CD4-positive, CD25-positive, alpha-beta regulatory T cell (primary cell): ENCODE results near the gene CEP89. TPM values are rescaled to one million over a fixed set of nuclear protein-coding genes. Genes with fewer than 3 reads are reported as not detected.
"Not testable (repeated sequence)": the region's sequence is repeated elsewhere in the genome, so short reads cannot be mapped to it uniquely, and the experiment has no call there.

Source experiments
- ATAC-seq, 2 donors: fragments of 150-1000 bp; cut with Tn5 transposase; one replicate each; pipeline ENCODE4 v1.10.0; 2021; ENCODE audit warnings: low read depth in 2 of 2, moderate number of reproducible peaks in 2 of 2, moderate library complexity in 1 of 2
- DNase-seq, 3 donors: peaks; one replicate each; pipeline versions ENCODE4 v3.0.0 to v3.0.0-alpha.2; 2012 to 2022; ENCODE audit warnings: mixed read lengths in 1 of 3
- H3K27ac ChIP-seq: one replicate; pipeline ENCODE4 v1.7.0; 2013; ENCODE audit warnings: mild to moderate bottlenecking, low read length; ENCODE audit not compliant: insufficient read depth, poor library complexity, severe bottlenecking
- H3K27me3 ChIP-seq: one replicate; pipeline ENCODE4 v1.7.0; 2013; ENCODE audit warnings: low read length; ENCODE audit not compliant: control insufficient read depth, insufficient read depth
- H3K36me3 ChIP-seq: one replicate; pipeline ENCODE4 v1.7.0; 2013; ENCODE audit warnings: mild to moderate bottlenecking, low read length, moderate library complexity; ENCODE audit not compliant: control insufficient read depth, insufficient read depth
- H3K4me1 ChIP-seq: 2 replicates; pipeline ENCODE4 v1.7.0; 2013; ENCODE audit warnings: mild to moderate bottlenecking, low read length; ENCODE audit not compliant: insufficient read depth, control insufficient read depth, poor library complexity, severe bottlenecking
- H3K4me3 ChIP-seq: one replicate; pipeline ENCODE4 v1.7.0; 2013; ENCODE audit warnings: low read depth, mild to moderate bottlenecking, low read length, moderate library complexity
- H3K9me3 ChIP-seq, 2 experiments: 1 replicate in 1 of 2; 2 replicates in 1 of 2; pipeline ENCODE4 v1.7.0; 2013; ENCODE audit warnings: low read length in 2 of 2, mild to moderate bottlenecking in 1 of 2, moderate library complexity in 1 of 2; ENCODE audit not compliant: control insufficient read depth in 2 of 2
- H3K27ac Mint-ChIP-seq, 3 donors: one replicate each; pipeline ENCODE4 v1.8.0; 2020 to 2022; ENCODE audit warnings: mild to moderate bottlenecking in 3 of 3, mixed read lengths in 3 of 3, moderate library complexity in 2 of 3
- H3K27me3 Mint-ChIP-seq: one replicate; pipeline ENCODE4 v1.8.0; 2022; ENCODE audit warnings: mild to moderate bottlenecking, mixed read lengths
- H3K36me3 Mint-ChIP-seq: one replicate; pipeline ENCODE4 v1.8.0; 2020; ENCODE audit warnings: mixed read lengths
- H3K4me1 Mint-ChIP-seq, 4 donors: one replicate each; pipeline ENCODE4 v1.8.0; 2020 to 2022; ENCODE audit warnings: mixed read lengths in 4 of 4, mild to moderate bottlenecking in 1 of 4
- H3K4me3 Mint-ChIP-seq, 4 donors: one replicate each; pipeline ENCODE4 v1.8.0; 2020 to 2022; ENCODE audit warnings: mild to moderate bottlenecking in 4 of 4, mixed read lengths in 4 of 4, moderate library complexity in 3 of 4
- H3K9me3 Mint-ChIP-seq, 7 donors: one replicate each; pipeline ENCODE4 v1.8.0; 2020 to 2022; ENCODE audit warnings: mixed read lengths in 7 of 7, mild to moderate bottlenecking in 3 of 7, moderate library complexity in 2 of 7
- polyA plus RNA-seq, 4 donors: library from polyadenylated mRNA; unstranded; fragments of 300-500 nt; fragmentation: Illumina TruSeq; gene quantifications; one replicate each; pipeline ENCODE4 v1.2.3, GENCODE V29; 2021
- total RNA-seq: library from RNA; stranded (reverse); gene quantifications from one replicate; pipeline ENCODE4 v1.2.3, GENCODE V29; 2022

Gene CEP89
- total and polyA plus RNA-seq, 5 donors from 2014 or later: 8.7 to 11.3 (median 10.2) TPM

- H3K27me3 Mint-ChIP-seq, ATAC-seq: not testable (repeated sequence)
- H3K36me3 Mint-ChIP-seq: peaks cover 11% of the 10 kb centered on the region
These were observed 114.9 kb downstream of the CEP89 start for GRCh38 chr19:32856818-32857217.

DNA sequence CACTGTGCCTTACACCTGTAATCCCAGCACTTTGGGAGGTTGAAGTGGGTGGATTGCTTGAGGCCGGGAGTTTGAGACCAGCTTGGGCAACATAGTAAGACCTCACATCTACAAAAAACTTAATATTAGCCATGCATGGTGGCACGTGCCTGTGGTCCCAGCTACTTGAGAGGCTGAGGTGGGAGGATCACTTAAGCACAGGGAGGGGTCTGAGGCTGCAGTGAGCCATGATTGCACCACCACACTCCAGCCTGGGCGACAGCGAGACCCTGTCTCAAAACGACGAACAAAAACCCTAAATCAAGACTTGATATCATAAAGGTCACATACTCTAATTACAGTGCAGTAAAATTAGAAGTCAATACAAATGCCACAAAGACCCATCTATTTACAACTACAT lies 119.5 kb downstream of the CEP89 start:
- H3K9me3 Mint-ChIP-seq: peaks cover 0 to 6% (median 0%) of the 10 kb centered on the region in 7 donors
- H3K9me3 ChIP-seq: no peaks in the 10 kb centered on the region
- H3K27ac ChIP-seq: no peak overlapping the region
- H3K4me1 ChIP-seq: no peaks in the 10 kb centered on the region
- no peak overlapping the region for H3K4me3 Mint-ChIP-seq
- no peak for ATAC-seq
- H3K27ac Mint-ChIP-seq: no peak overlapping the region
- H3K36me3 ChIP-seq: no peaks in the 10 kb centered on the region
- no peak overlapping the region for H3K4me3 ChIP-seq
- no peak for DNase-seq
- peaks cover 0 to 3% (median under 1%) of the 10 kb centered on the region in 4 donors for H3K4me1 Mint-ChIP-seq
- H3K27me3 ChIP-seq: no peaks in the 10 kb centered on the region
- H3K27me3 Mint-ChIP-seq: no peaks in the 10 kb centered on the region
- peaks cover 7% of the 10 kb centered on the region for H3K36me3 Mint-ChIP-seq

More at GRCh38 chr19:32856818-32857217, 114.9 kb downstream of the CEP89 start:
- not testable (repeated sequence) for H3K36me3 ChIP-seq, H3K9me3 Mint-ChIP-seq, H3K27me3 ChIP-seq, H3K9me3 ChIP-seq, H3K4me1 ChIP-seq, H3K4me3 Mint-ChIP-seq, H3K27ac ChIP-seq, H3K4me3 ChIP-seq, H3K27ac Mint-ChIP-seq, DNase-seq, H3K4me1 Mint-ChIP-seq

DNA sequence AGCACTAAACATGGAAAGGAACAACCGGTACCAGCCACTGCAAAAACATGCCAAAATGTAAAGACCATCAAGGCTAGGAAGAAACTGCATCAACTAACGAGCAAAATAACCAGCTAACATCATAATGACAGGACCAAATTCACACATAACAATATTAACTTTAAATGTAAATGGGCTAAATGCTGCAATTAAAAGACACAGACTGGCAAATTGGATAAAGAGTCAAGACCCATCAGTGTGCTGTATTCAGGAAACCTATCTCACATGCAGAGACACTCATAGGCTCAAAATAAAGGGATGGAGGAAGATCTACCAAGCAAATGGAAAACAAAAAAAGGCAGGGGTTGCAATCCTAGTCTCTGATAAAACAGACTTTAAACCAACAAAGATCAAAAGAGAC lies 123.7 kb downstream of the CEP89 start:
- not testable (repeated sequence) for ATAC-seq, H3K27me3 Mint-ChIP-seq, DNase-seq

GRCh38 chr19:32843716-32844245 lies 128.0 kb downstream of the CEP89 start:
- H3K4me3 Mint-ChIP-seq: peak overlapping the region in 1 of 4 donors; percentile 21
- H3K27ac Mint-ChIP-seq: no peak overlapping the region
- DNase-seq: no peak
- H3K4me1 ChIP-seq: no peaks in the 10 kb centered on the region
- H3K27me3 ChIP-seq: no peaks in the 10 kb centered on the region
- peaks cover 5 to 11% of the 10 kb centered on the region in 2 experiments for H3K9me3 ChIP-seq
- H3K4me1 Mint-ChIP-seq: peaks cover 0 to 28% (median 10%) of the 10 kb centered on the region in 4 donors
- H3K27me3 Mint-ChIP-seq: no peaks in the 10 kb centered on the region
- no peaks in the 10 kb centered on the region for H3K36me3 Mint-ChIP-seq
- H3K9me3 Mint-ChIP-seq: peaks cover 0 to 23% (median 4%) of the 10 kb centered on the region in 7 donors
- no peak for ATAC-seq
- no peak overlapping the region for H3K27ac ChIP-seq
- no peaks in the 10 kb centered on the region for H3K36me3 ChIP-seq
- no peak overlapping the region for H3K4me3 ChIP-seq

More for the DNA sequence above, 123.7 kb downstream of the CEP89 start:
- H3K4me1 Mint-ChIP-seq: peaks cover 0 to 24% (median 6%) of the 10 kb centered on the region in 4 donors
- H3K9me3 Mint-ChIP-seq, H3K9me3 ChIP-seq, H3K27me3 ChIP-seq, H3K4me1 ChIP-seq, H3K27ac Mint-ChIP-seq, H3K27ac ChIP-seq, H3K36me3 Mint-ChIP-seq, H3K4me3 ChIP-seq, H3K4me3 Mint-ChIP-seq, H3K36me3 ChIP-seq: not testable (repeated sequence)

DNA sequence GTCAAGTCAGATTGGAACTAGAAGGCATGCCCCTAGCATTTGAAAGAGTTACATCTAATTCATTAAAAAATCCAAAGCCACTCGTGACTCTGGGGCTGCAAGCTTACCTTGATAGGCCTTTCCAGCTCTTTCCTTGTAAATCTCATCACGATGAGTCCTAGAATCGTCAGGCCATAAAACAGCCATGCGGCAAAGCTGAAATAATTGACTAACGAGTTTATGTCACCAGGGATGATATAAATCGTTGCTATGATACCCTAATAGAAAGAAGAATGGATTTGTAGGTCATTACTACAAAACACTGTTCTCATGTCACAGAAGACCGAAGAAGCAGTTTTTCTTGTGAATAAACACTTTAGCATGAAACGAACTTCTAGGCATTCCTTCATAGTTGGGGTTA lies 129.7 kb downstream of the CEP89 start:
- Mint-ChIP-seq H3K27ac (no peak overlapping the region), H3K4me1 (peaks cover 0 to 28% (median 14%) of the 10 kb centered on the region in 4 donors), H3K27me3 (no peaks in the 10 kb centered on the region), H3K36me3 (no peaks in the 10 kb centered on the region), H3K4me3 (no peak overlapping the region), H3K9me3 (peaks cover 0 to 17% (median 3%) of the 10 kb centered on the region in 7 donors)
- Histone ChIP-seq H3K4me1 (no peaks in the 10 kb centered on the region), H3K4me3 (no peak overlapping the region), H3K27me3 (no peaks in the 10 kb centered on the region), H3K9me3 (peaks cover 5 to 12% of the 10 kb centered on the region in 2 experiments), H3K27ac (no peak overlapping the region), H3K36me3 (no peaks in the 10 kb centered on the region)
- DNase-seq (no peak), ATAC-seq (no peak)

DNA sequence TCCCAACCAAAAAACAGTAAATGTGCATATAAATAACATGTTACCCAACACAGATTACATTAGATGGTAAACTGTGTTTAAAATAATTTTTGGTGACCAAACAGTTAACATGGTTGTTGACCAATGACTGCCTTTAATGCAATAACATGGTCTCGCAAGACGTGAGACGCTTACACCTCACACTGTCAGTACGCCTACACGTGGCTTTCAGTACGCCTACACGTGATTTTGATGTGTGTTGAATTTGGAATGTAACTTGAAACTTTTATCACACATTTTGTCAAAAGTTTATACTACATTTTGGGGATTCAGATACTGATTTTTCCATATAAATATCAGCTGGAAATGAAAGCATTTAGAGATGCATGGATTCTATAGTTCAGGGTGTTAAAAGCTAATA lies 134.2 kb downstream of the CEP89 start:
- Histone ChIP-seq H3K27me3 (no peaks in the 10 kb centered on the region), H3K36me3 (no peaks in the 10 kb centered on the region), H3K9me3 (peaks cover 5 to 12% of the 10 kb centered on the region in 2 experiments), H3K27ac (no peak overlapping the region), H3K4me1 (no peaks in the 10 kb centered on the region), H3K4me3 (no peak overlapping the region)
- Mint-ChIP-seq H3K4me1 (peaks cover 7 to 20% (median 13%) of the 10 kb centered on the region in 4 donors), H3K36me3 (no peaks in the 10 kb centered on the region), H3K27me3 (no peaks in the 10 kb centered on the region), H3K27ac (no peak overlapping the region), H3K4me3 (no peak overlapping the region), H3K9me3 (peaks cover 0 to 17% (median 2%) of the 10 kb centered on the region in 7 donors)
- no peak for DNase-seq
- no peak for ATAC-seq

DNA sequence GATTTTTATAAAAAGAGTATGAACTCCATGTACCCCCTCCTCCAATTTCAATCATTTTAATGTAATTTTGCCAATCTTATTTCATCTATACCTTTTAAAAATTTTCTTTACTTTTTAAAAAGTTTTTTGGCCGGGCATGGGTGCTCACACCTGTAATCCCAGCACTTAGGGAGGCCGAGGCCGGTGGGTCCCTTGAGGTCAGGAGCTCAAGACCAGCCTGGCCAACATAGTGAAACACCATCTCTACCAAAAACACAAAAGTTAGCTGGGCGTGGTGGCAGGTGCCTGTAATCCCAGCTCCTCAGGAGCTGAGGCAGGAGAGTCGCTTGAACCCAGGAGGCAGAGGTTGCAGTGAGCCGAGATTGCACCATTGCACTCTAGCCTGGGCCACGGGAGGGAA lies 138.4 kb downstream of the CEP89 start:
- not testable (repeated sequence) for H3K27me3 Mint-ChIP-seq, H3K9me3 Mint-ChIP-seq, H3K4me3 Mint-ChIP-seq, H3K36me3 Mint-ChIP-seq, DNase-seq, H3K36me3 ChIP-seq, H3K4me3 ChIP-seq, ATAC-seq, H3K27ac Mint-ChIP-seq, H3K27me3 ChIP-seq, H3K9me3 ChIP-seq, H3K27ac ChIP-seq, H3K4me1 ChIP-seq
- peaks cover 7 to 24% (median 13%) of the 10 kb centered on the region in 4 donors for H3K4me1 Mint-ChIP-seq

DNA sequence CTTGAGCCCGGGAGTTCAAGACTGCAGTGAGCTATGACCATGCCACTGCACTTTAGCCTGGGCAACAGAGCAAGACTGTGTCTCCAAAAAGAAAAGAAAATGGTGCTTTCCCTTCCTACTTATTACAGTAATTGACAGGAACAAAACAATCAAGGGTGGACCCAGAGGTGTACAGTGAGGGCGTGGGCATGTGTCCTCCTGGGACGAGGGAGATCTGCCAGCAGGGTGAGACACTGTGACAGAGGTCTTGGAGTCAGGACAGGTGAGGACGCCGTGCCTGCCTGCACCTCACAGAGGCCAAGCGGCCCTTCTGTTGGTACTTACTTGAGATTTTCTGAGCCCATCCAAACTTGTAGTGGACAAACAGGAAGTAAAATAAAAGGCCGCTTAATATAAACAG lies 138.9 kb downstream of the CEP89 start:
- not testable (repeated sequence) for H3K27me3 ChIP-seq, ATAC-seq

More for the DNA sequence above, 138.9 kb downstream of the CEP89 start:
- H3K9me3 Mint-ChIP-seq, H3K4me3 ChIP-seq, H3K36me3 Mint-ChIP-seq, H3K4me1 ChIP-seq, H3K36me3 ChIP-seq, H3K9me3 ChIP-seq, H3K27ac ChIP-seq, H3K4me3 Mint-ChIP-seq, H3K27ac Mint-ChIP-seq, H3K27me3 Mint-ChIP-seq, DNase-seq: not testable (repeated sequence)
- H3K4me1 Mint-ChIP-seq: peaks cover 7 to 23% (median 12%) of the 10 kb centered on the region in 4 donors
